Measurements from ENCODE around the gene MOK. TPM values are rescaled to one million over a fixed set of nuclear protein-coding genes. Genes with fewer than 3 reads are reported as not detected.

MOK gene
- total RNA-seq, 1 experiment from 2014 or later, result 2.8 TPM

GRCh38 chr14:102231476-102232347, 73.3 kb downstream of the MOK start:
- Histone ChIP-seq H3K27me3 (ENCODE audit: insufficient read depth, low read length) (no peaks in the 10 kb centered on the region), H3K4ac (ENCODE audit: low read depth, low read length) (no peak overlapping the region), H2BK20ac (ENCODE audit: low read depth, low read length, poor library complexity, severe bottlenecking) (no peak overlapping the region), H3K4me1 (ENCODE audit: insufficient read depth, low read length) (no peaks in the 10 kb centered on the region), H2BK15ac (ENCODE audit: low read depth, low read length) (no peak overlapping the region), H2AK5ac (ENCODE audit: insufficient read length, low read length) (no peak overlapping the region), H3K79me2 (ENCODE audit: insufficient read depth, low read length) (no peaks in the 10 kb centered on the region), H3T11ph (ENCODE audit: low read length) (no peak overlapping the region), H4K8ac (replicated peaks; ENCODE audit: insufficient read length, low read depth, low read length) (no peak overlapping the region), H3K14ac (ENCODE audit: insufficient read depth, low read length) (no peak overlapping the region), H3K27ac (ENCODE audit: insufficient read length, low read depth, low read length) (no peak overlapping the region), H4K91ac (ENCODE audit: insufficient read length, low read depth, low read length) (no peak overlapping the region), H3K23ac (ENCODE audit: insufficient read length, low read depth, low read length) (no peak overlapping the region), H4K5ac (ENCODE audit: insufficient read length, low read depth, low read length) (no peak overlapping the region), H2BK5ac (ENCODE audit: insufficient read length, low read length) (no peak overlapping the region), H3K56ac (ENCODE audit: insufficient read length, low read depth, low read length) (no peak overlapping the region), H2AFZ (ENCODE audit: low read length) (no peak overlapping the region), H2BK120ac (ENCODE audit: low read depth, low read length, poor library complexity, severe bottlenecking) (no peak overlapping the region), H3K9me3 (ENCODE audit: control insufficient read depth, low read depth, low read length) (no peaks in the 10 kb centered on the region), H3K4me2 (ENCODE audit: insufficient read depth, insufficient read length, low read length) (no peak overlapping the region), H3K79me1 (ENCODE audit: insufficient read depth, low read depth, low read length, poor library complexity, severe bottlenecking) (no peaks in the 10 kb centered on the region), H3K9ac (ENCODE audit: extremely low read depth, insufficient read length, low read length) (no peak overlapping the region), H2BK12ac (ENCODE audit: insufficient read length, low read depth, low read length) (no peak overlapping the region), H3K18ac (ENCODE audit: insufficient read length, low read depth, low read length) (no peak overlapping the region), H4K20me1 (ENCODE audit: control insufficient read depth, insufficient read depth, insufficient read length) (no peaks in the 10 kb centered on the region), H3K23me2 (ENCODE audit: insufficient read length, low read depth, low read length, poor library complexity, severe bottlenecking) (no peaks in the 10 kb centered on the region)
- Mint-ChIP-seq H3K27ac (peak overlapping the region in 2 of 3 experiments; percentile 23 to 55; a peak in 1 of 7 replicates), H3K4me1 (no peaks in the 10 kb centered on the region), H3K9me3 (no peaks in the 10 kb centered on the region), H3K27me3 (ENCODE audit: low read depth) (no peaks in the 10 kb centered on the region; the same call in 1 of the 2 replicates), H3K4me3 (no peak overlapping the region), H3K36me3 (ENCODE audit: insufficient read depth in 1 of 3, low read depth in 3 of 3) (no peaks in the 10 kb centered on the region)
- no peak for TF ChIP-seq CTCF (conservative IDR thresholded peaks at IDR 0.05)
- no CpG with 5 or more reads among the region's 22 CpGs for WGBS (ENCODE audit: extremely low coverage, insufficient read length, low lambda C conversion rate)
- no peak for DNase-seq

Data from H9 (cell line).